ENCODE data around the gene GSTCD.

Gene GSTCD

GRCh38 chr4:105698607-105699006 lies 10.0 kb upstream of the GSTCD start:
- no peak overlapping the region for H3K4me3 ChIP-seq (ENCODE audit: low read depth, low read length)
- in situ Hi-C loops (cut with HindIII; ENCODE audit: low sequenced_read_pairs): no loop called here
- no peak for TF ChIP-seq CTCF (IDR thresholded peaks at IDR 0.05; ENCODE audit: low read depth, low read length)
- DNase-seq (ENCODE audit: low read depth, low spot score): no peak

DNA sequence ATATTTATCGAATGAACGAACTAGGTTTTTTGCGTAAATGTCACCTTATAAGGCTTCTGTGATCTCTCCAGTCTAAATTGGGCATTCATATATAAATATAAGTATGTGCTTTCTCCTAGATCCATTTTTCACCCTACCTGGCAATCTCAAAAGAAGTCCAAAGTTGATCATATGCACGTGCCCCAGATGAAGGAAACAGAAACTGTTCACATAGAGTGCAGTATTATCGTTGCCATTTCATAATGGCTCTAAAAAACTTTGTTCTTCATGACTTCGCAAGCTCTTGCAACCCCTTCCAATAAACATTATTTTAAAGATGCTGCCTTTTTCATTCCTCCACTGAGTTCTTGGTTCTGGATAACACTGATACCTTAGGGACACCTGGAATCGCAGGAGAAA lies 803 bp upstream of the GSTCD start:
- peak overlapping the region; percentile 64 for H3K4me3 ChIP-seq (ENCODE audit: low read depth, low read length)
- in situ Hi-C loops (cut with HindIII; ENCODE audit: low sequenced_read_pairs): no loop called here
- DNase-seq (ENCODE audit: low read depth, low spot score): no peak
- TF ChIP-seq CTCF (IDR thresholded peaks at IDR 0.05; ENCODE audit: low read depth, low read length): no peak

- H3K4me3 ChIP-seq (ENCODE audit: low read depth, low read length): peak overlapping the region; percentile 64
- DNase-seq (ENCODE audit: low read depth, low spot score): peak; percentile 24
- in situ Hi-C loops (cut with HindIII; ENCODE audit: low sequenced_read_pairs): no loop called here
- TF ChIP-seq CTCF (IDR thresholded peaks at IDR 0.05; ENCODE audit: low read depth, low read length): no peak
These were observed 482 bp downstream of the GSTCD start for GRCh38 chr4:105709081-105709450.

- no peak overlapping the region for H3K4me3 ChIP-seq (ENCODE audit: low read depth, low read length)
- no peak for DNase-seq (ENCODE audit: low read depth, low spot score)
- TF ChIP-seq CTCF (IDR thresholded peaks at IDR 0.05; ENCODE audit: low read depth, low read length): no peak
- in situ Hi-C loops (cut with HindIII; ENCODE audit: low sequenced_read_pairs): no loop called here
These were observed 1.5 kb downstream of the GSTCD start for GRCh38 chr4:105710012-105710600.

GRCh38 chr4:105710678-105711077 lies 2.1 kb downstream of the GSTCD start:
- H3K4me3 ChIP-seq (ENCODE audit: low read depth, low read length): no peak overlapping the region

GRCh38 chr4:105712766-105713165 lies 4.2 kb downstream of the GSTCD start:
- no peak for TF ChIP-seq CTCF (IDR thresholded peaks at IDR 0.05; ENCODE audit: low read depth, low read length)
- in situ Hi-C loops (cut with HindIII; ENCODE audit: low sequenced_read_pairs): no loop called here
- DNase-seq (ENCODE audit: low read depth, low spot score): no peak
- H3K4me3 ChIP-seq (ENCODE audit: low read depth, low read length): no peak overlapping the region

More at GRCh38 chr4:105710678-105711077, 2.1 kb downstream of the GSTCD start:
- no peak for TF ChIP-seq CTCF (IDR thresholded peaks at IDR 0.05; ENCODE audit: low read depth, low read length)
- in situ Hi-C loops (cut with HindIII; ENCODE audit: low sequenced_read_pairs): no loop called here
- no peak for DNase-seq (ENCODE audit: low read depth, low spot score)

Data from astrocyte of the spinal cord (primary cell).